Measurements from ENCODE around the gene RBL2. TPM values are rescaled to one million over a fixed set of nuclear protein-coding genes. Genes with fewer than 3 reads are reported as not detected.

Gene RBL2
- total and polyA plus RNA-seq, 9 of the 15 experiments (the other 6 are each of a cell fraction or from before 2014, with no cell fraction given), result 7.8 to 76.3 (median 28.5) TPM

GRCh38 chr16:53433930-53434376 is 318 bp upstream of the RBL2 start (continued):
- TF ChIP-seq, protein P1, sequence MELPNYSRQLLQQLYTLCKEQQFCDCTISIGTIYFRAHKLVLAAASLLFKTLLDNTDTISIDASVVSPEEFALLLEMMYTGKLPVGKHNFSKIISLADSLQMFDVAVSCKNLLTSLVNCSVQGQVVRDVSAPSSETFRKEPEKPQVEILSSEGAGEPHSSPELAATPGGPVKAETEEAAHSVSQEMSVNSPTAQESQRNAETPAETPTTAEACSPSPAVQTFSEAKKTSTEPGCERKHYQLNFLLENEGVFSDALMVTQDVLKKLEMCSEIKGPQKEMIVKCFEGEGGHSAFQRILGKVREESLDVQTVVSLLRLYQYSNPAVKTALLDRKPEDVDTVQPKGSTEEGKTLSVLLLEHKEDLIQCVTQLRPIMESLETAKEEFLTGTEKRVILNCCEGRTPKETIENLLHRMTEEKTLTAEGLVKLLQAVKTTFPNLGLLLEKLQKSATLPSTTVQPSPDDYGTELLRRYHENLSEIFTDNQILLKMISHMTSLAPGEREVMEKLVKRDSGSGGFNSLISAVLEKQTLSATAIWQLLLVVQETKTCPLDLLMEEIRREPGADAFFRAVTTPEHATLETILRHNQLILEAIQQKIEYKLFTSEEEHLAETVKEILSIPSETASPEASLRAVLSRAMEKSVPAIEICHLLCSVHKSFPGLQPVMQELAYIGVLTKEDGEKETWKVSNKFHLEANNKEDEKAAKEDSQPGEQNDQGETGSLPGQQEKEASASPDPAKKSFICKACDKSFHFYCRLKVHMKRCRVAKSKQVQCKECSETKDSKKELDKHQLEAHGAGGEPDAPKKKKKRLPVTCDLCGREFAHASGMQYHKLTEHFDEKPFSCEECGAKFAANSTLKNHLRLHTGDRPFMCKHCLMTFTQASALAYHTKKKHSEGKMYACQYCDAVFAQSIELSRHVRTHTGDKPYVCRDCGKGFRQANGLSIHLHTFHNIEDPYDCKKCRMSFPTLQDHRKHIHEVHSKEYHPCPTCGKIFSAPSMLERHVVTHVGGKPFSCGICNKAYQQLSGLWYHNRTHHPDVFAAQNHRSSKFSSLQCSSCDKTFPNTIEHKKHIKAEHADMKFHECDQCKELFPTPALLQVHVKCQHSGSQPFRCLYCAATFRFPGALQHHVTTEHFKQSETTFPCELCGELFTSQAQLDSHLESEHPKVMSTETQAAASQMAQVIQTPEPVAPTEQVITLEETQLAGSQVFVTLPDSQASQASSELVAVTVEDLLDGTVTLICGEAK (IDR thresholded peaks at IDR 0.05), result peak; percentile 45
- TF ChIP-seq, protein P1 (CRISPR knock-in tag; IDR thresholded peaks at IDR 0.05), result no peak
- TF ChIP-seq ZNF384 (IDR thresholded peaks at IDR 0.05; ENCODE audit: low read depth, low read length) (peak; percentile 83; the same call in 1 of the 2 replicates), AFF1 (IDR thresholded peaks at IDR 0.05; ENCODE audit: low read depth in 1 of 2, partially characterized antibody in 2 of 2) (peak in 1 of 2 experiments; percentile 84), NR2C1 (IDR thresholded peaks at IDR 0.05) (peak; percentile 54), NR2C1 (tag; IDR thresholded peaks at IDR 0.05) (peak; percentile 50; the same call in 1 of the 2 replicates), ZNF766 (CRISPR knock-in tag; conservative IDR thresholded peaks at IDR 0.05) (peak; percentile 68; the same call in 1 of the 2 replicates), SAP30 (IDR thresholded peaks at IDR 0.05; ENCODE audit: borderline replicate concordance, insufficient read depth, low read depth, low read length, poor library complexity, severe bottlenecking) (no peak), EGR1 (conservative IDR thresholded peaks at IDR 0.05) (no peak), CBX3 (IDR thresholded peaks at IDR 0.05; ENCODE audit: borderline replicate concordance in 1 of 2, low read length in 2 of 2) (no peak)
- TF ChIP-seq, protein P2, sequence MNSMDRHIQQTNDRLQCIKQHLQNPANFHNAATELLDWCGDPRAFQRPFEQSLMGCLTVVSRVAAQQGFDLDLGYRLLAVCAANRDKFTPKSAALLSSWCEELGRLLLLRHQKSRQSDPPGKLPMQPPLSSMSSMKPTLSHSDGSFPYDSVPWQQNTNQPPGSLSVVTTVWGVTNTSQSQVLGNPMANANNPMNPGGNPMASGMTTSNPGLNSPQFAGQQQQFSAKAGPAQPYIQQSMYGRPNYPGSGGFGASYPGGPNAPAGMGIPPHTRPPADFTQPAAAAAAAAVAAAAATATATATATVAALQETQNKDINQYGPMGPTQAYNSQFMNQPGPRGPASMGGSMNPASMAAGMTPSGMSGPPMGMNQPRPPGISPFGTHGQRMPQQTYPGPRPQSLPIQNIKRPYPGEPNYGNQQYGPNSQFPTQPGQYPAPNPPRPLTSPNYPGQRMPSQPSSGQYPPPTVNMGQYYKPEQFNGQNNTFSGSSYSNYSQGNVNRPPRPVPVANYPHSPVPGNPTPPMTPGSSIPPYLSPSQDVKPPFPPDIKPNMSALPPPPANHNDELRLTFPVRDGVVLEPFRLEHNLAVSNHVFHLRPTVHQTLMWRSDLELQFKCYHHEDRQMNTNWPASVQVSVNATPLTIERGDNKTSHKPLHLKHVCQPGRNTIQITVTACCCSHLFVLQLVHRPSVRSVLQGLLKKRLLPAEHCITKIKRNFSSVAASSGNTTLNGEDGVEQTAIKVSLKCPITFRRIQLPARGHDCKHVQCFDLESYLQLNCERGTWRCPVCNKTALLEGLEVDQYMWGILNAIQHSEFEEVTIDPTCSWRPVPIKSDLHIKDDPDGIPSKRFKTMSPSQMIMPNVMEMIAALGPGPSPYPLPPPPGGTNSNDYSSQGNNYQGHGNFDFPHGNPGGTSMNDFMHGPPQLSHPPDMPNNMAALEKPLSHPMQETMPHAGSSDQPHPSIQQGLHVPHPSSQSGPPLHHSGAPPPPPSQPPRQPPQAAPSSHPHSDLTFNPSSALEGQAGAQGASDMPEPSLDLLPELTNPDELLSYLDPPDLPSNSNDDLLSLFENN (IDR thresholded peaks at IDR 0.05; ENCODE audit: low read depth in 2 of 2, low read length in 2 of 2), result no peak
